Prostate gland (tissue), 2 donors: Measurements from ENCODE around the gene SLC25A10. TPM values are rescaled to one million over a fixed set of nuclear protein-coding genes. Genes with fewer than 3 reads are reported as not detected.
A peak's percentile ranks its signal among the peaks of the same experiment; 100 is the strongest.
"Not testable (repeated sequence)": the region's sequence is repeated elsewhere in the genome, so short reads cannot be mapped to it uniquely, and the experiment has no call there.

Experiments used
- DNase-seq: peaks from one replicate; pipeline ENCODE4 v3.0.0-alpha.2; 2019; ENCODE audit warnings: low spot score
- H3K27ac ChIP-seq, 2 donors: fragments of 200-600 bp; sonication (generic); 2 replicates each; pipeline ENCODE4 v1.5.1; 2017 to 2019
- H3K27me3 ChIP-seq: fragments of 200-600 bp; sonication (generic); replicated peaks from 2 replicates; pipeline ENCODE4 v1.5.1; 2019; ENCODE audit not compliant: insufficient read depth
- H3K36me3 ChIP-seq, 2 donors: fragments of 200-600 bp; sonication (generic); 1 replicate in 1 of 2; 2 replicates in 1 of 2; pipeline versions ENCODE4 v1.5.1 to v1.8.1; 2017 to 2019
- H3K4me1 ChIP-seq: fragments of 200-600 bp; sonication (generic); replicated peaks from 2 replicates; pipeline ENCODE4 v1.5.1; 2019
- H3K4me3 ChIP-seq, 2 donors: fragments of 200-600 bp; sonication (generic); 2 replicates each; pipeline ENCODE4 v1.5.1; 2017 to 2019
- H3K9me3 ChIP-seq: fragments of 200-600 bp; sonication (generic); 2 replicates; pipeline ENCODE4 v1.5.1; 2017
- POLR2A ChIP-seq: fragments of 450-650 bp; IDR thresholded peaks from one replicate; pipeline ENCODE4 v1.6.1; 2016; ENCODE audit warnings: antibody characterized with exemption, mild to moderate bottlenecking
- POLR2AphosphoS5 ChIP-seq: sonication (generic); formaldehyde crosslinking; IDR thresholded peaks from one replicate; pipeline ENCODE4 v1.6.1; 2017; ENCODE audit warnings: antibody characterized with exemption
- WGBS: methylation state at CpG from one replicate; pipeline ENCODE4 v1.1.5; 2018; 5-methylcytosine and 5-hydroxymethylcytosine counted together
- intact Hi-C: fragments of 100-400 bp; cut with DNase I; formaldehyde crosslinking; loops from one replicate; pipeline ENCODE4 v1.14.2; 2022
- total RNA-seq, 2 donors: library from RNA; depleted of rRNA; stranded (reverse); fragments of >200 nt; gene quantifications; one replicate each; pipeline ENCODE4 v1.1.0, GENCODE V29; 2016
- TF ChIP-seq, protein P1 (sequence below), 4 experiments: fragments of 200-600 bp in 2 of 4; fragments of 450-650 bp in 2 of 4; sonication (generic) in 2 of 4; IDR thresholded peaks; 1 replicate in 3 of 4; 2 replicates in 1 of 4; pipeline ENCODE4 v1.5.1; 2016 to 2019; ENCODE audit warnings: antibody characterized with exemption in 4 of 4, mild to moderate bottlenecking in 2 of 4, moderate library complexity in 2 of 4

Gene SLC25A10
- total RNA-seq, 2 donors from 2014 or later, result 39.1 to 39.4 TPM

DNA sequence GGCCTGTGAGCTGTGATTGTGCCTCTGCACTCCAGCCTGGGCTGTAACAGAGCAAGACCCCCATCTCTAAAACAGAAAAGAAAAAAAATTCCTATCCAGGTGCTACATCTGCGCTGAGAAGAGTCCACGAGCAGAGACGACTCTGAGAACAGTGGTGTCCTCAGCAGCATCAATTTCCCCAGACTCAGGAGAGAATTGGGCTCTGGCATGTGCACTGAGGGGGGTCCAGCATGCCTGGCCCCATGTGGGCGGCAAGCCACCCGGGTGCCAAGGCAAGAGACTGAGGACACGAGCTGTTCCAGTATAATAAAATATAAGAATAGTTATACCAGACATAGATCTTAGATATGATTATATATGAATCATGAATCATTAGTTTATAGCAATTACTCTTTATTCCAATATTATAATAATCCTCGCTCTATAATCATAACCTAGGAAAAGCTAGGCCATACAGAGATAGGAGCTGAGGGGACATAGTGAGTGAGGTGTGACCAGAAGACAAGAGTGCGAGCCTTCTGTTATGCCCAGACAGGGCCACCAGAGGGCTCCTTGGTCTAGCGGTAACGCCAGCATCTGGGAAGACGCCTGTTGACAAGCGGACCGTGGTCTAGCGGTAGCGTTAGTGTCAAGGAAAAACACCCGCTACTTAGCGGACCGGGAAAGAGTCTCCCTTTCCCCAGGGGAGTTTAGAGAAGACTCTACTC lies 36.4 kb upstream of the SLC25A10 start:
- H3K27ac ChIP-seq, intact Hi-C loops, H3K9me3 ChIP-seq, DNase-seq, H3K4me1 ChIP-seq, H3K4me3 ChIP-seq, H3K27me3 ChIP-seq: not testable (repeated sequence)
- peaks cover 0 to 13% of the 10 kb centered on the region in 2 donors for H3K36me3 ChIP-seq
- TF ChIP-seq, protein P1, sequence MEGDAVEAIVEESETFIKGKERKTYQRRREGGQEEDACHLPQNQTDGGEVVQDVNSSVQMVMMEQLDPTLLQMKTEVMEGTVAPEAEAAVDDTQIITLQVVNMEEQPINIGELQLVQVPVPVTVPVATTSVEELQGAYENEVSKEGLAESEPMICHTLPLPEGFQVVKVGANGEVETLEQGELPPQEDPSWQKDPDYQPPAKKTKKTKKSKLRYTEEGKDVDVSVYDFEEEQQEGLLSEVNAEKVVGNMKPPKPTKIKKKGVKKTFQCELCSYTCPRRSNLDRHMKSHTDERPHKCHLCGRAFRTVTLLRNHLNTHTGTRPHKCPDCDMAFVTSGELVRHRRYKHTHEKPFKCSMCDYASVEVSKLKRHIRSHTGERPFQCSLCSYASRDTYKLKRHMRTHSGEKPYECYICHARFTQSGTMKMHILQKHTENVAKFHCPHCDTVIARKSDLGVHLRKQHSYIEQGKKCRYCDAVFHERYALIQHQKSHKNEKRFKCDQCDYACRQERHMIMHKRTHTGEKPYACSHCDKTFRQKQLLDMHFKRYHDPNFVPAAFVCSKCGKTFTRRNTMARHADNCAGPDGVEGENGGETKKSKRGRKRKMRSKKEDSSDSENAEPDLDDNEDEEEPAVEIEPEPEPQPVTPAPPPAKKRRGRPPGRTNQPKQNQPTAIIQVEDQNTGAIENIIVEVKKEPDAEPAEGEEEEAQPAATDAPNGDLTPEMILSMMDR (IDR thresholded peaks at IDR 0.05), result peak in 3 of 4 experiments; percentile 32 to 72 (median 70)
- peak; percentile 28 for TF ChIP-seq POLR2AphosphoS5
- 40% methylated on average over 18 of the region's 18 CpGs for WGBS

DNA sequence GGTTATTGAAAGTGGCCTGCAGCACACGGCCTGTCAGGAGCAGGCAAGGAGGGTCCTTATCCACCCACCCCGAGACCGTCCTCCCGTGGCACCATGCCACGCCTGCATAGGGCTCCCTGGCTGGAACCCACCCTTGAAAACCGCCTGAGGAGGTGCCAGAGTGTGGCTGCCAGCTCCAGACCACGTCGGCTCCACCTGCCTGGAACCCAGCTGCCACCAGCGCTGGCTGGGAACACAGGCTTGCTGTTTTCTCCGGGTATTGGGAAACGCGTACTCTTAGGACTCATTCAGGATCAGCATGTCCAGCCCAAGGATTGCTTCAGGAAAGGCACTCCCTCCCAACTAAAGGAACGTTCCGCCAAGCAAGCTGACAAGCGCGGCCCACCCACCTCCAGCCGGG lies 35.2 kb upstream of the SLC25A10 start:
- intact Hi-C loops, result no loop called here
- DNase-seq, result no peak
- Histone ChIP-seq H3K4me1 (no peaks in the 10 kb centered on the region), H3K27me3 (no peaks in the 10 kb centered on the region), H3K9me3 (no peaks in the 10 kb centered on the region), H3K4me3 (no peak overlapping the region), H3K36me3 (peaks cover 0 to 10% of the 10 kb centered on the region in 2 donors), H3K27ac (no peak overlapping the region)
- TF ChIP-seq POLR2AphosphoS5 (no peak), POLR2A (no peak)
- TF ChIP-seq, protein P1 (IDR thresholded peaks at IDR 0.05), result no peak
- 87% methylated on average over 17 of the region's 17 CpGs for WGBS

DNA sequence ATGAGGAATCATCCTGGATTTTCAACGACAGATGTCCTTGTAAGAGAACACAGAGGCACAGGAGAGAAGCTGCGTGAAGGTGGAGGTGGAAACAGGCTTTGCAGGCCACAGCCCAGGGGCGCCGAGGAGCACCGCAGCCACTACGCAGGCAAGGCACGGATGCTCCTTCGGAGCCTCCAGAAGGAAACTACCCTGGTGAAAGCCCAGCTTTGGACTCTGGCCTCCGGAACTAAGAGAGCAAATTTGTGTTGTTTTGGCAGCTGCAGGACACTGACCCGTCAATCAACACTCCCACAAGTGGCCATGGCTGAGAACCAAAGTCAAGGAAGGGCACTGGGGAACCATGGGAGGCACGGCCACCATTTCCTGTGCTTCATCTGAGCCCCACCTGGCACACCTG lies 31.9 kb upstream of the SLC25A10 start:
- no peak overlapping the region for H3K4me3 ChIP-seq
- H3K36me3 ChIP-seq, result no peaks in the 10 kb centered on the region
- WGBS, result 88% methylated on average over 11 of the region's 11 CpGs
- intact Hi-C loops, result no loop called here
- H3K27me3 ChIP-seq, result no peaks in the 10 kb centered on the region
- TF ChIP-seq POLR2AphosphoS5 (no peak), POLR2A (no peak)
- TF ChIP-seq, protein P1 (IDR thresholded peaks at IDR 0.05), result no peak
- no peak overlapping the region for H3K27ac ChIP-seq
- H3K9me3 ChIP-seq, result no peaks in the 10 kb centered on the region
- no peak for DNase-seq
- peaks cover 9% of the 10 kb centered on the region for H3K4me1 ChIP-seq

DNA sequence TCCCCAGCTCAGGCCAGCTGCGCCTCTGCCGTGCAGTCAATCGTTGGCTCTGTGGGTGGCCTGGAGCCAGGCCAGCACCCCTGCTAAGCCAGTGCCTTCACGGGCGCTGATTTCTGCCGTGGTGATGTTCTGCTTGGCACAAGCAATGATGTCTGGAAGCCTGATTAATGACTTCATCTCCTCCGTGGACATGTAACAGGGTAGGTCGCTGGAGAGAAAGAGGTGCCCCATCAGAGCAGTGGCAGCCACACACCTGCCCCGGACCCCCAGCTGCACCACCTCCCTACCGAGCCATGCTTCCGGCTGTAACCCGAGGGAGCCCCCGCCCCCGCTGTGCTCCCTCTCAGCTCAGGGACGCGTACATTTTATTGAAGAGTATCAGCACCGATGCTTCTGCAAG lies 30.4 kb upstream of the SLC25A10 start:
- no peak for DNase-seq
- intact Hi-C loops, result no loop called here

More for the DNA sequence above, 30.4 kb upstream of the SLC25A10 start:
- WGBS, result 62% methylated on average over 17 of the region's 17 CpGs
- no peak for TF ChIP-seq POLR2A
- TF ChIP-seq POLR2AphosphoS5, result no peak
- TF ChIP-seq, protein P1 (IDR thresholded peaks at IDR 0.05), result no peak
- Histone ChIP-seq H3K36me3 (peaks cover 0 to 5% of the 10 kb centered on the region in 2 donors), H3K27me3 (no peaks in the 10 kb centered on the region), H3K4me3 (no peak overlapping the region), H3K4me1 (peaks cover 11% of the 10 kb centered on the region), H3K9me3 (no peaks in the 10 kb centered on the region), H3K27ac (no peak overlapping the region)
